GM10847 (cell line): ENCODE results near the gene ZNF469.

Source experiments
- POLR2A ChIP-seq: IDR thresholded peaks from 2 replicates; pipeline ENCODE4 v1.6.1; 2011; ENCODE audit not compliant: insufficient read length; ENCODE audit errors: extremely low read depth

ZNF469 gene

DNA sequence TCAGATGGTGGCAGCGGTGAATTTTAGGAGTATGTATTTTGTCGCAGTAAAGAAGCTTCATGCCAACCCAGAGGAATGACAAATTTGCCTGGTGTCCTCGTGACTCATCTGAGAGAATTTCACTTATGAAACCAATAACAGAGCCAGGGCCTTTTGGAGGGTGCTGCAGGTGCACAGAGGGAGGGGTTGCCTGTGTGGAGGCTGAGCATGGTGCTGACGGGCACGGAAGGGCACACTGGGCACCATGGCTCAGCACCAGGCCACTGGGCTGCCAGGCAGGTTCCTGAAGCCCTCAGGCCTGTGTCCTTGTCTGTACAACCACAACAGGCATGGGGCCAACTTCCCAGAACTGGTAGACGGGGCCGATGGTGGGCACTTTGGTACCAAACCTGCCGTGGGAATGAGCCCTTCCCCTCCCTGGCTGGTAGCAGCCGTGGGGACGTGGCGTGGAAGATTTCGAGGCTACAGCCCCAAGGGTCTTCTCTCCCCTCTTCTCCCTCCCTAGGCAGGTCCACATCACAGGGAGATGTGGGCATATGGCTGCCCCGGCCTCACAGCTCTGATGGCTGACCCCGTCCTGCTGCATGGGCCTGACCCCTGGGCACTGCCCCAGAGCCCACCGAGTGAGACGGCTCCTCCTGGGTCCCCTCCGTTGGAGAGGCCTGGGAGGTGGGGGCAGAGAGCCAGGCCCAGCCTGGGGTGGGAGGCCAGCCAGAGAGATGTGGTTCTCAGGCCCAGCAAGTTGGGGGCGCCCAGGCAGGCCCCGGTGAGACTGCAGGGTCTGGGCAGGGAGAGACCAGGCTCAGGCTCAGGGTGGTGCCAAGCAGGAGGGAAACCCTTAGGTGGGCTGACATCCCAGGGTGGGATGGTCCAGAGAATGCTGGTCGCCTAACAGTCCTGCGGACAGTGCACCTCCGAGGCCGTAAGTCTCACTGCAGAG, 30.2 kb upstream of the ZNF469 start:
- no peak for TF ChIP-seq POLR2A

DNA sequence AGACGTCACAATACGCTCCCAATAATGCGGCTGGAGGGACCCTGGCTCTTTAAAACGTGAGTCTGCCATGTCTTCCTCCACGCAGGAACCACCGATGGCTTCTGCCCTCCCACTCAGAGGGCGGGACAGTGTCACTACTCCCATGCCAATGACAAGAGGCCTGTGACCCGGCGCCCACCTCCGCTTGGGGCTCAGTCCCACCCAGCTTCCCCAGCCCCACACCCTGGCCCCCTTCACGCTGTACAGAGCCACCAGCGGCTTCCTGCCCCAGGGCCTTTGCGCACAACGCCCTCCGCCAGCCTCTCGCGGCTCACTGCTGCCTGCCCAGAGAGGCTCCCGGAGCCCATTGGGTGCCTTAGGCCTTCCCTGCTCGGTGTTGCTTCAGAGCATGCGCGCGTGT, 29.5 kb upstream of the ZNF469 start:
- no peak for TF ChIP-seq POLR2A

DNA sequence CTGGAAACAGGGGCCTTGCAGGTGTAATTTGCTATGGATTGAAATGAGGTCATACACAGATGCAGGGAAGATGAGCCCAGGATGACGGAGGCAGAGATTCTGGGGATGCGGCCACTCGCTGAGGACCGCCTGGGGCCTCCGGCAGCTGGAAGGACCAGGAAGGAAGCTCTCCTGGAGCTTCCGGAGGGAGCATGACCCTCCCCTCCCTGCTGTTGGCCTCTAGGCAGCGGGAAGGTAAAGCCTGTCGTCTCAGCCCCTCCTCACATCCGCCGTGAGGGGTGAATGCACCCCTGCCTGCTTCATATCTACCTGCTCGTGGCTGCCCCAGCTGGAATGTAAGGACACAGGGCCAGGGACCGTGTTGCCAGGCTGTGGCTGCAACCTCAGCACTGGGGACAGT, 29.1 kb upstream of the ZNF469 start:
- no peak for TF ChIP-seq POLR2A

DNA sequence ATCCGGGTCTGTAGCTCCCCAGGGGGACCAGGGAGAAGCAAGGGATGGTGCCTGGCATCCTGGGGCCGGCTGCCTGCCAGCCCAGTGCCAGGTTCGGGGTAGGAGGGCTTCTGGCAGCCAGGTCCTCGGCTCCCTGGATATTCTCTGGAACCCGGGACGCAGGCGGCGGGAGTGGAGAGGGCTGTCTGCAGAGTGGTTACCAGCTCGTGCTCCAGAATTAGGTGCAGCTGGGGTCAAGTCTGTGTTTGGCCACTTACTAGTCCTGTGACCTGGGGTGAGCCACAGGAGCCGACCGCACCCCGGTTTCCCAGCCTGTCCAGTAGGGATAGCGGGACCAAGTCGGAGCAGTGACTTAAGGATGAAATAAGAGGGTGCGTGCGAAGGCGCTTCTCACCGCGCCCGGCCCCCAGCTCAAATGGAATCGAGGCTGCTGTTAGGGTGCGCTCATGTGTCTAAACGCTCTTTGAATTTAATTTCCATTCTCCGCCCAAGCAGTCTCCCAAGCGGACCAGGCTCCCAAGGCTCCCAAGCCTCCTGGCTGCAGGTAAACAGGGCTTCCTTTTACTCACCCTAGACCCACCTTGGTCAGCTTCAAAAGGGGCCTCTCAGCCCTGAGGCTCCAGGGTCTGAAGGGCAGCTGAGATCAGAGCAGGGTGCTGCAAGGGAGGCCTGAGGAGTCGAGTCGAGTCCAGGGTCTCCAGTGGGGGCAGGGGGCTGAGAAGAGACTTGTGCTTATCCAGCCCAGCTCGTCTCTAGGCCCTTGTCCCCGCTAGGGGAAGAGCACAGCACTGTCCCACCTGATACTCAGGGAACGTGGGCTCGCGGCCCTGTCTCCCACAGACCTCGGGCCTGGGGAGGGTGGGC, 28.3 kb upstream of the ZNF469 start:
- TF ChIP-seq POLR2A: no peak

DNA sequence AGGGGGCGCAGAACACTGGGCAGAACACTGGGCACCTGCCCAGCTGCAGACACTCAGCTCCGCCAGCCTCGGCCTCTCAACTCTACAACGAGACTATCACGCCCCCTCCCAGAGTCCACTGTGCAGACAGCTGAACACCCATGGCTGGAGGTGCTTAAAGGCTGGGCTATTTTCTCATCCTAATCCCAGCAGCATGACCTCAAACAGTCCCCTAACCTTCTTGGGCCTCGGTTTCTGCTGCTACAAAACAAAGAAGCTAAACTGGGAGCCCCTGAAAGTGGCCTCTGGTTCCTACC, 27.7 kb upstream of the ZNF469 start:
- no peak for TF ChIP-seq POLR2A

DNA sequence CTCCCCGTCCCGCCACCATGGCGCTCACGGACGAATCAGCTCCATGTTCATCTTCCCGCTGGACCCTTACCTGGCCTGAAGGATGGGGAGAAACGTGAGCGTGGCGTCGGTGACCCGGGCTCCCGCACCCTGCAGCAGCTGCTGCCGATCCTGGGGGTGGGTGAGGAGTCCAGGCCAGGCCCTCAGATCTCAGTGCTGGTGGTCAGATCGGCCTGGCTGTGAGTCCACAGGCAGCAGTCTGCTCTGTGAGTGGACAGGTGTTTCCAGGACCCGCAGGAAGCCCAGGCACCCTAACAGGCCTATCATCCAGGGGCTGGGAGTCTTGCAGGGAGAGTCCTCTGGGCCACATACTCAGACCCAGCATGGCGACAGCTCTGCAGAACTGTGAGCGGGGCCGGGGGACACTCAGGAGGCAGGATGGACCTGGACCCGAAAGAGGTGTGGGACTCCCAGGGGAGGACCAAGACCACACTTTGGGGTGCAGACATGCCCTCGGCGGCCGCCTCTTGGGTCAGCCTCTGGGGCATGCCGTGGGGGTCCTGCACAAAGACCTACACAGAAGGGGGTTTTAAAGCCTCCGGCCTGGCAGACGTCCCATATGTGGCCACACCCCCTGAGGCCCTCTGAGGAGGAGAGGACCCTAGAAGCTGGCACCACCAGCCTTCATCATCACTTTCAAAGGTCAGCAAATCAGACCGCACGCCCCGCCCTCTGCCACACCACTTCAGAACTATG, 27.2 kb upstream of the ZNF469 start:
- no peak for TF ChIP-seq POLR2A

DNA sequence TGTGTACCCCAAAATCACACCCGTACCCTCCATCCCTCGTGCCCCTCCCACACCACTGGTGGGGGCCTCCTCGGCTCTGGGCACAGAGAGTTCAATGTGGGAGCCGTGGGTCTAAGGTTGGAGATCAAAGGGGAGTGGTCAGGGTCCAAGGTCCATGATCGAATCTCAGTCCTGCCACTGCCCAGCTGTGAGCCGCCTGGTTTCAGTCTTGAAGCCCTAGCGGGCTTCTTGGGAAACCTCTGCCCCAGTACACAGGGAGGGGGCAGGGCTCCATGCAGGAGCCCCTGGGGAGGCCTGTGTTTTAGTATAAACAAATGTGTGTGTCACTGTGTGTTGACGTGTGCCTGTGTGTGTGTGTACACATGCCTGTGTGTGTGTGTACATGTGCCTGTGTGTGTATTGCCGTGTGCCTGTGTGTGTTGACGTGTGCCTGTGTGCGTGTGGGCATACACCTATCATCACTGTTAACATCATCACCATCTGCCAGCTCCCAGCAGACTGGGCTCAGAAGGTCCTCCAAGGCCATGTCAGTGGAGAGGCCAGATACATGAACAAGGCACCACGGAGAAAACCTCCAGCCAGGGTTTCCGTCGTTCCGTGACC, 26.5 kb upstream of the ZNF469 start:
- no peak for TF ChIP-seq POLR2A

DNA sequence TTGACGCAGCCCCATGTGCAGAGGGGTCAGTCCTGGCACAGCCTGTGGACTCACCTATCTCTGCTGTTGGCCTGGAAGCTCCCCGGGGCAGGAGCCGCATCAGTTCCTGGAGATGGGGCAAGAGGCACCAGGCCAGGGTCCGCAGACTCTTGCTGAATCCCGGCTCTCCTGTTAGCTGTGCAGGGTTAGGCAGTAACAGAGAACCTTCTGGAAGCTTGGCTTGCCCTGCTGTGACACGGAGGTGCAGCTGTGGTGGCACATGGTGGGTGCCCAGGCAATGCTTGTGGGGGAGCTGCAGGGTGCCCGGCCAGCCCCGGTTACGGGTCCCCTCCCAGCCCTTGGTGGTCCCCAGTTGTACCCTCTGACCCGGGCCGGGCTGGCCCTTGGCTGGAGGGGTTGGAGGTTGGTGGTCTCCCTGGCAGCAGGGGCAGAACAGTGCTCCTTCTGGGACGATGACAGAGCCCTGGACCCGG, 26.0 kb upstream of the ZNF469 start:
- TF ChIP-seq POLR2A: no peak

DNA sequence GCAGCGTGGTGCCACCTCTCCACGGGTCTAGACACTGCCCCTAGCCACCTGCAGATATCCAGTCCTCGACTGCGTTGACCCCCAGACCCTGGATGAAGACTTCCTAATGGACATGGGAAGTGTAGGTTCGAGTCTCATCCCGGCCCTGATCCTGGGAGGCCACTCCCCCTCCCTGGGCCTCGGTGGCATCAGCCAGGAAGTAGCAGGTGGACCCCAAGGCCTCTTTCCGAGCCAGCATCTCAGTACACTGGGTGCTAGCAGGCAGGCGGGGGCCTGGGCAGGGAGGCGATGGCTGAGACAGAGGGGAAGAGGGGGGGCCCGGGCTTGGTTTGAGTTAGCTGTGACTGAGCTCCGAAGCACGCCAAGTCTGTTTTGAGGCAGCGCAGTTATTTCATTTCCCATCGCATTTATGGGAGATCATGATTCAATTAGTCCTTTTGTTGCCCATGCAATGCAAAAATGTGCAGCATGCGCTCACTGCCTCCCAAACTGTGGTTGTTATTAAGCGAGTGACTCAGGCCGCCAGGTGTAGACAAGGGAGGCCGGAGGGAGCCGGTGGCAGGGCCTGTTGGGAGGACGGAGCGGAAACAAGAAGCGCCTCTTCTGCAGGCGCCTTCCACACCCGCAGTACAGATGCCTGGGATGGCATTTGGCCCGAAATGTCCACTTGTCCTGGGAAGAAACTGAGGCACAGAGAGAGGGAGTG, 25.3 kb upstream of the ZNF469 start:
- TF ChIP-seq POLR2A: no peak

DNA sequence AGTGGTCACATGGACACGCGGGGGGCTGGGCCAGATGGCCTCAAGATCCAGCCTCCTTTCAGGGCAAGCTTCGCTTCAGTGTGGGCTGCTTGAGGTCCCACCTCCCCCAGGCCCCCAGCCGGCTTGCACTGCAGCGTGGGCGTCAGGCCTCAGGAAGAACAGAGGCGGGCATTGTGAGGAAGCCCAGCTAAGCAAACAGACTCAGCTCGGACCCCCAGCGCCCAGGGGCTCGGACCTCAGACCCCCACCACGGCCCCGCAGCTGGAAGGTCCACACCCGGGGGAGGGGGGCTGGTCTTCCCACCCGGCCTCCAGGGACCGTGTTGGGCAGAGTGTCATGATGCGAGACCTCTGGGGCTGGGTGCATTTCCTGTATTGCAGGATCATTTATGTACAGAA, 24.7 kb upstream of the ZNF469 start:
- no peak for TF ChIP-seq POLR2A

DNA sequence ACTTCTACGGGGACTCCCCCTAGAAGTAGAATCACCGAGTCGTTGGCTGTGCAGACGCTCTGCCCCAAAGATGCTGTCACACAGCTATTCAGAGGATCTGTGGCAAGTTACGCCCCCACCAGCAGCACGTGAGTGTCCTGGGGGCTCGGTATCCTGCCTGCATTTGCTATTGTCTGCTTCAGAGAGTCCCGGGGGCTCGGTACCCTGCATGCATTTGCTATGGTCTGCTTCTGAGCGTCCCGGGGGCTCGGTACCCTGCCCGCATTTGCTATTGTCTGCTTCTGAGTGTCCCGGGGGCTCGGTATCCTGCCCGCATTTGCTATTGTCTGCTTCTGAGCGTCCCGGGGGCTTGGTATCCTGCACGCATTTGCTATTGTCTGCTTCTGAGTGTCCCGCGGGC, 23.8 kb upstream of the ZNF469 start:
- no peak for TF ChIP-seq POLR2A

DNA sequence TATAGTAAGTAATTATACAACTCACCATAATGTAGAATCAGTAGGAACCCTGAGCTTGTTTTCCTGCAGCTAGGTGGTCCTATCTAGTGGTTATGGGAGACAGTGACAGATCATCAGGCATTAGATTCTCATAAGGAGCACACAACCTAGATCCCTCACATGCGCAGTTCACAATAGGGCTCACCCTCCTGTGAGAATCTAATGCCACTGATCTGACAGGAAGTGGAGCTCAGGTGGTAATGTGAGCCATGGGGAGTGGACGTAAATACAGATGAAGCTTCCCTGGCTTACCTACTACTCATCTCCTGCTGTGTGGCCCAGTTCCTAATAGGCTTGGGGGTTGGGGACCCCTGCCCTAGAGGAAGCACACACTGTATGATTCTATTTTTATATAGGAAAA, 21.8 kb upstream of the ZNF469 start:
- TF ChIP-seq POLR2A: no peak

DNA sequence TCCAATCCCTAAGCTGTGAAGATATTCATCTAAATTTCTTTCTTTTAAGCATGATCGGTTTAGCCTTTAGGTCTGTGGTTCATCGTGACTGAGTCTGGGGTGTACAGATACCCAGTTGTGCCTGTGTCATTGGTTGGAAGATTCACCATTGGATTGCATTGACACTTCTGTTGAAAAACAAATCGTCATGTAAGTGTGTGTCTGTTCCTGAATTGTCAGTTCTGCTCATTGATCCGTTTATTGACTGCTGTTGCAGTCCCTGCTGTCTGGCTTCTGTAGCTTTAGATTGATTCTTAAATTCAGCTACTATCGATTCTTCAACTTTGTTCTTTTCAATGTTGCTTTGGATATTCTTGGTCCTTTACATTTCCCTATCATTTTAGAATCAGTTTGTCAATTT, 21.0 kb upstream of the ZNF469 start:
- no peak for TF ChIP-seq POLR2A

DNA sequence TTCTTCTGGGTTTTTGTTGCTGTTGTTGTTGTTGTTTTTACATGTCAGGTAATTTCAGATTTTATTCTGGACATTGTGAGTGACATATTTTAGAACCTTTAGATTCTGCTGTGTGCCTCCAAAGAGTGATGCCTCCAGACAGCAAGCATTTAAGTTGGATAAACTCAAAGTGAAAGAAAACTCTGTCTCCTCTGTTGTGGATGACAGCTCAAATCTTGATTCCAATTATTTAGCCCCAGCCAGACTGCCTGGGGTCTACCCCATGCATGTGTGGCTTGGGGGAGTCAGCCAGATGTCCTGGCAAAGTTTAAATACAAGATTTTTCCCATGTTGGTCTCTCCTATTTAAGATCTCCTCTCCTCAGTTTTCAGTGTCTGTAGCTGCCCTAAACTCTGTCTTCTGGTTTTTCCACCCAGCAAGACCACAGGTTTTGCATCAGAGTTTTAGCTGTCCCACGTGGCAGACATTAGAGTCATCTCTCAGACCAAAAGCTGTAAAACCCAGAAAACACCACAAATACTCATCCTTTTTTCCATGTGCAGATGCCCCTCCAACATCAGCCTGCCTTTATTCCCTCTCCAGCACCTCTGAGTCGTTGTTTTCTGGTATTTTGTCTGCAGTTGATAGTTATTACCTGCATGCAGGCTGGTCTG, 19.4 kb upstream of the ZNF469 start:
- no peak for TF ChIP-seq POLR2A
